CD8-positive, alpha-beta memory T cell (primary cell): Measurements from ENCODE around the gene KDM5A. TPM values are rescaled to one million over a fixed set of nuclear protein-coding genes. Genes with fewer than 3 reads are reported as not detected.
"Not testable (repeated sequence)": the region's sequence is repeated elsewhere in the genome, so short reads cannot be mapped to it uniquely, and the experiment has no call there.

Experiments
- CTCF ChIA-PET: fragments of 350-600 bp; sonication (Branson Sonifier 250); formaldehyde crosslinking; loops from one replicate; lab custom pipeline; 2021; ENCODE audit warnings: antibody characterized with exemption; lab: Charles Lee
- POLR2A ChIA-PET: fragments of 350-600 bp; sonication (Branson Sonifier 250); formaldehyde crosslinking; loops from one replicate; lab custom pipeline; 2021; ENCODE audit warnings: antibody characterized with exemption; lab: Charles Lee
- DNase-seq, 5 donors: peaks; one replicate each; pipeline versions ENCODE4 v3.0.0 to v3.0.0-alpha.2; 2020 to 2022; ENCODE audit warnings: mixed read lengths in 1 of 5
- H3K27ac ChIP-seq: one replicate; pipeline ENCODE4 v1.7.0; 2013; ENCODE audit warnings: low read depth, mild to moderate bottlenecking, low read length, moderate library complexity
- H3K27me3 ChIP-seq: 2 replicates; pipeline ENCODE4 v1.7.0; 2013; ENCODE audit warnings: low read length, mild to moderate bottlenecking; ENCODE audit not compliant: insufficient read depth, poor library complexity, severe bottlenecking
- H3K36me3 ChIP-seq: 2 replicates; pipeline ENCODE4 v1.7.0; 2013; ENCODE audit warnings: mild to moderate bottlenecking, low read length, moderate library complexity; ENCODE audit not compliant: insufficient read depth
- H3K4me1 ChIP-seq: 2 replicates; pipeline ENCODE4 v1.7.0; 2013; ENCODE audit warnings: mild to moderate bottlenecking, low read length, moderate library complexity; ENCODE audit not compliant: insufficient read depth
- H3K4me3 ChIP-seq: 2 replicates; pipeline ENCODE4 v1.7.0; 2013; ENCODE audit warnings: mild to moderate bottlenecking, low read length
- H3K9me3 ChIP-seq: 2 replicates; pipeline ENCODE4 v1.7.0; 2013; ENCODE audit warnings: mild to moderate bottlenecking, low read length
- H3K27ac Mint-ChIP-seq, 8 donors: one replicate each; pipeline ENCODE4 v1.8.0; 2020 to 2021; ENCODE audit warnings: mixed read lengths in 8 of 8, mild to moderate bottlenecking in 6 of 8, inconsistent platforms in 3 of 8, moderate library complexity in 3 of 8
- H3K27me3 Mint-ChIP-seq, 2 donors: one replicate each; pipeline ENCODE4 v1.8.0; 2020 to 2021; ENCODE audit warnings: mixed read lengths in 2 of 2, mild to moderate bottlenecking in 1 of 2, moderate library complexity in 1 of 2
- H3K36me3 Mint-ChIP-seq, 3 donors: one replicate each; pipeline ENCODE4 v1.8.0; 2020 to 2021; ENCODE audit warnings: mixed read lengths in 3 of 3, inconsistent platforms in 1 of 3, mild to moderate bottlenecking in 1 of 3
- H3K4me1 Mint-ChIP-seq, 3 donors: one replicate each; pipeline ENCODE4 v1.8.0; 2020 to 2021; ENCODE audit warnings: mixed read lengths in 3 of 3, inconsistent platforms in 1 of 3, mild to moderate bottlenecking in 1 of 3
- H3K4me3 Mint-ChIP-seq, 7 donors: one replicate each; pipeline ENCODE4 v1.8.0; 2020 to 2021; ENCODE audit warnings: mixed read lengths in 7 of 7, mild to moderate bottlenecking in 6 of 7, moderate library complexity in 4 of 7, inconsistent platforms in 2 of 7
- H3K9me3 Mint-ChIP-seq, 5 donors: one replicate each; pipeline ENCODE4 v1.8.0; 2020 to 2022; ENCODE audit warnings: mixed read lengths in 5 of 5, mild to moderate bottlenecking in 3 of 5, moderate library complexity in 2 of 5, inconsistent platforms in 1 of 5
- polyA plus RNA-seq: library from polyadenylated mRNA; unstranded; fragments of 300-500 nt; fragmentation: Illumina TruSeq; gene quantifications from one replicate; pipeline ENCODE4 v1.2.3, GENCODE V29; 2021
- total RNA-seq, 2 experiments: library from RNA; stranded (reverse); gene quantifications; one replicate each; pipeline ENCODE4 v1.2.3, GENCODE V29; 2021

The KDM5A gene
- total and polyA plus RNA-seq, 3 experiments from 2014 or later, result 71.8 to 76.6 (median 75.6) TPM

DNA sequence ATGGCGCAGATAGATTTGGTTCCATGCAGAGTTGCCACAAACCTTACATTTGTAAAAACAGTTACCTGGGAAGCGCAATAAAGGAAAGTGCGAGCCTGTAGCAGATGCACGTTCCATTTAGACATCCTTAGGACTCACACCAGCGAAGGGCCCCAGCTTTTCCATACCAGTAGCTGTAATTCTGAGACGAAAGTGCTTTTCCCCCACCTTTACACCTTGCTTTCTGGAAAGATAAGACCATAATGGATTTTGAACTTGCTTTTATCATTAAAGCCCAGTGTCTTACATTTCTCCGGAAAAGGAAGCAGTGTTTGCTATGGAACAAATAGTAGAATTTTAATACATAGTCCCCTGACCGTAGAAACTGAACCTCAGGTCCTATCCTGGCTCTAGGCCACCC, 11.7 kb upstream of the KDM5A start:
- H3K4me1 Mint-ChIP-seq, result no peaks in the 10 kb centered on the region
- Histone ChIP-seq H3K36me3 (no peaks in the 10 kb centered on the region), H3K4me1 (peaks cover 14% of the 10 kb centered on the region), H3K9me3 (no peaks in the 10 kb centered on the region), H3K4me3 (peak overlapping the region; percentile 90), H3K27me3 (no peaks in the 10 kb centered on the region), H3K27ac (no peak overlapping the region)
- no peak overlapping the region for H3K4me3 Mint-ChIP-seq
- H3K27me3 Mint-ChIP-seq, result no peaks in the 10 kb centered on the region
- no peaks in the 10 kb centered on the region for H3K9me3 Mint-ChIP-seq
- ChIA-PET CTCF (interaction anchor here (1.1 to 2.9 kb wide), 6 partner anchors 11 to 146 kb away, joined by 3 to 25 read pairs (median 3); partner anchors contain the start of gene KDM5A), POLR2A (interaction anchor here (0.6 to 3.6 kb wide), 3 partner anchors 12 to 591 kb away, joined by 3 to 33 read pairs (median 4); partner anchors contain the start of gene KDM5A)
- no peak for DNase-seq
- H3K27ac Mint-ChIP-seq, result no peak overlapping the region
- peaks cover 0 to 6% (median 2%) of the 10 kb centered on the region in 3 donors for H3K36me3 Mint-ChIP-seq

DNA sequence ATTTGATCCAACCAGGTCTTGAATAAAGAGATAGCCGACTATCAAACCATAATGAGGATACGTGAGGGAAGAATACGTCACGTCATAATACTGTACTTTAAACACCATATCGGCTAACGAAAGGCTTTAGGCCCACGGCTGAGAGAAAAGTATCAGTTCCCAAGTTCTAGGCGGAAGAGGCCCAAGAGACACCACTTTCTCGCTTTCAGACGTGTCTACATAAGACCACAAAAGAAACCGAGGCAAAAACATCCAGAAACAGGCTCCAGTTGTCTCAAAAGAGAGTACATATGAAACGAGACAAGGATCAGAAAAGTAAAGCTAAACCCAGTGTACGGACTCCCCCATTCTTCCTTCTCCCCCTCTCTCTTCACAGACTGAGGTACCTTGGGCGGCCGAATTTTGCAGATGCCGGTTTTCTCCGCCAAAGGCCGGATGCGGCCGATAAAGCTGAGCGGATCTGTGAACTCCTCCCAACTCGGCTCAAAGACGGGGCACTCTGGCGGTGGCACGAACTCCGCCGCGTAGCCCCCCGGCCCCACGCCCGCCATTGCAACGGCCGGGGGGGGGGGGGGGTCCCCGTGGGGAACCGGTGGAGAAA, 479 bp downstream of the KDM5A start:
- no peaks in the 10 kb centered on the region for H3K9me3 ChIP-seq
- H3K4me1 Mint-ChIP-seq, result peaks cover 44 to 62% (median 60%) of the 10 kb centered on the region in 3 donors
- H3K36me3 ChIP-seq, result peaks cover 11% of the 10 kb centered on the region
- no peaks in the 10 kb centered on the region for H3K27me3 ChIP-seq
- H3K27me3 Mint-ChIP-seq, result peaks cover 0 to 6% of the 10 kb centered on the region in 2 donors
- peak overlapping the region; percentile 93 to 100 (median 97) for H3K4me3 Mint-ChIP-seq
- H3K4me1 ChIP-seq, result peaks cover 46% of the 10 kb centered on the region
- peak overlapping the region; percentile 78 for H3K4me3 ChIP-seq
- ChIA-PET POLR2A (interaction anchor here (0.6 to 2.9 kb wide), 5 partner anchors 10 to 1670 kb away, joined by 3 to 33 read pairs (median 4); partner anchors contain the start of gene CCDC77), CTCF (interaction anchor here (3.7 kb wide), 1 partner anchor 12 kb away, joined by 25 read pairs; the partner anchor contains the start of gene CCDC77)
- peaks cover 0 to 3% (median 0%) of the 10 kb centered on the region in 5 donors for H3K9me3 Mint-ChIP-seq
- peak overlapping the region; percentile 94 for H3K27ac ChIP-seq
- DNase-seq, result peak; percentile 50 to 80 (median 70)
- peaks cover 9 to 41% (median 9%) of the 10 kb centered on the region in 3 donors for H3K36me3 Mint-ChIP-seq
- peak overlapping the region; percentile 98 to 100 (median 99) for H3K27ac Mint-ChIP-seq

DNA sequence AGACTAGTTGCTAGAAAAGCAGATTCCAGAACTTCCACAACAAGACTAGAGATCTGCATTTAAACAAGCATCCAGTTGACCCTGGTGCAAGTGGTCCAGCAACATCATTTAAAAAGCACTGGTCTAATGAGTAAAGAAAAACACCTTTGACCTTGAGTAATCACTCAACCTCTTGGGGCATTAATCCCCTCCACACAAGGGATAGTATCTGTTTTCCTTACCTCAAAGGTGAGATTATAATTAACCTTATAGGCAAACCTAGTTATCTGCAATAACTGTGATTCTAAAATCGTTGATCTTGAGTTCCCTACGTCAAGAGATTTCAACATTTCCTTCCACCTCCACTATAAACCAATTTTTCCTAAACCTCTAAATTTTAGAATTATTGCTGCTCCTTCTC, 1.1 kb downstream of the KDM5A start:
- H3K36me3 Mint-ChIP-seq, result peaks cover 9 to 47% (median 12%) of the 10 kb centered on the region in 3 donors
- peaks cover 0 to 3% (median 0%) of the 10 kb centered on the region in 5 donors for H3K9me3 Mint-ChIP-seq
- ChIA-PET CTCF (no interaction called here), POLR2A (interaction anchor here (2.9 kb wide), 1 partner anchor 13 kb away, joined by 33 read pairs; the partner anchor contains the start of gene CCDC77)
- no peaks in the 10 kb centered on the region for H3K9me3 ChIP-seq
- peak overlapping the region; percentile 93 to 100 (median 97) for H3K4me3 Mint-ChIP-seq
- H3K27me3 Mint-ChIP-seq, result peaks cover 0 to 6% of the 10 kb centered on the region in 2 donors
- no peaks in the 10 kb centered on the region for H3K27me3 ChIP-seq
- H3K36me3 ChIP-seq, result peaks cover 15% of the 10 kb centered on the region
- DNase-seq, result no peak
- peaks cover 46% of the 10 kb centered on the region for H3K4me1 ChIP-seq
- H3K27ac Mint-ChIP-seq, result peak overlapping the region; percentile 98 to 100 (median 99)
- H3K27ac ChIP-seq, result peak overlapping the region; percentile 94
- H3K4me3 ChIP-seq, result peak overlapping the region; percentile 78
- H3K4me1 Mint-ChIP-seq, result peaks cover 47 to 65% (median 65%) of the 10 kb centered on the region in 3 donors

DNA sequence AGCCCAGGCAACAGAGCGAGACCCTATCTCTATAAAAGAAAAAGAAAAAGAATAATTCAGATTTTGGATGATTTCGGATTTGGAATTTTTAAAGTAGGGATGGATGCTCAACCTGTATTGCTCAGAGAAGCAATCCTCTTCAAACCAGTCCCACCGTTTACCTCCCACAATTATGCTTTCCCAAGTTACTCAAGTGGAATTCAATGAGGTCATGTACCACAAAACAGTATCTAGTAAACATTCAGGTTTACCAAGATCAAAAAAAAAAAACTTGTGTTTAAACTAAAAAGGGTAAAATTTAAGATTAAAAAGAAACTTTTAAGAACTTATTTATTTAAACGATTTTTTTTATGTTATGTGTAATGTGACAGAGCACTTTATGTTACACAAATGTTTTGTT, 2.5 kb downstream of the KDM5A start:
- ChIA-PET POLR2A (no interaction called here), CTCF (no interaction called here)
- Histone ChIP-seq H3K27me3 (no peaks in the 10 kb centered on the region), H3K36me3 (peaks cover 20% of the 10 kb centered on the region), H3K4me1 (peaks cover 46% of the 10 kb centered on the region), H3K9me3 (no peaks in the 10 kb centered on the region), H3K27ac (no peak overlapping the region), H3K4me3 (no peak overlapping the region)
- H3K4me3 Mint-ChIP-seq, result peak overlapping the region in 6 of 7 donors; percentile 47 to 99 (median 94)
- no peak for DNase-seq
- peaks cover 0 to 6% of the 10 kb centered on the region in 2 donors for H3K27me3 Mint-ChIP-seq
- peaks cover 49 to 70% (median 70%) of the 10 kb centered on the region in 3 donors for H3K4me1 Mint-ChIP-seq
- peak overlapping the region in 6 of 8 donors; percentile 38 to 99 (median 74) for H3K27ac Mint-ChIP-seq
- H3K36me3 Mint-ChIP-seq, result peaks cover 9 to 58% (median 14%) of the 10 kb centered on the region in 3 donors
- H3K9me3 Mint-ChIP-seq, result peaks cover 0 to 3% (median 0%) of the 10 kb centered on the region in 5 donors

DNA sequence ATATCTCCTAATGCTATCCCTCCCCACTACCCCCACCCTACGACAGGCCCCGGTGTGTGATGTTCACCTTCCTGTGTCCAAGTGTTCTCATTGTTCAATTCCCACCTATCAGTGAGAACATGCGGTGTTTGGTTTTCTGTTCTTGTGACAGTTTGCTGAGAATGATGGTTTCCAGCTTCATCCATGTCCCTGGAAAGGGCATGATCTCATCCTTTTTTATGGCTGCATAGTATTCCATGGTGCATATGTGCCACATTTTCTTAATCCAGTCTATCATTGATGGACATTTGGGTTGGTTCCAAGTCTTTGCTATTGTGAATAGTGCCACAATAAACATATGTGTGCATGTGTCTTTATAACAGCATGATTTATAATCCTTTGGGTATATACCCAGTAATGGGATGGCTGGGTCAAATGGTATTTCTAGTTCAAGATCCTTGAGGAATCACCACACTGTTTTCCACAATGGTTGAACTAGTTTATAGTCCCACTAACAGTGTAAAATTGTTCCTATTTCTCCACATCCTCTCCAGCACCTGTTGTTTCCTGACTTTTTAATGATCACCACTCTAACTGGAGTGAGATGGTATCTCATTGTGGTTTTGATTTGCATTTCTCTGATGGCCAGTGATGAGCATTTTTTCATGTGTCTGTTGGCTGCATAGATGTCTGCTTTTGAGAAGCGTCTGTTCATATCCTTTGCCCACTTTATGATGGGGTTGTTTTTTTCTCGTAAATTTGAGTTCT, 18.2 kb downstream of the KDM5A start:
- H3K27ac Mint-ChIP-seq, result peak overlapping the region in 3 of 8 donors; percentile 2 to 68 (median 32)
- CTCF ChIA-PET, POLR2A ChIA-PET, H3K9me3 Mint-ChIP-seq, H3K4me1 ChIP-seq, H3K4me3 ChIP-seq, H3K4me3 Mint-ChIP-seq, H3K27me3 ChIP-seq, H3K27ac ChIP-seq, DNase-seq, H3K9me3 ChIP-seq, H3K27me3 Mint-ChIP-seq: not testable (repeated sequence)
- peaks cover 28 to 80% (median 29%) of the 10 kb centered on the region in 3 donors for H3K36me3 Mint-ChIP-seq
- H3K4me1 Mint-ChIP-seq, result peaks cover 16 to 20% (median 17%) of the 10 kb centered on the region in 3 donors
- H3K36me3 ChIP-seq, result peaks cover 34% of the 10 kb centered on the region

DNA sequence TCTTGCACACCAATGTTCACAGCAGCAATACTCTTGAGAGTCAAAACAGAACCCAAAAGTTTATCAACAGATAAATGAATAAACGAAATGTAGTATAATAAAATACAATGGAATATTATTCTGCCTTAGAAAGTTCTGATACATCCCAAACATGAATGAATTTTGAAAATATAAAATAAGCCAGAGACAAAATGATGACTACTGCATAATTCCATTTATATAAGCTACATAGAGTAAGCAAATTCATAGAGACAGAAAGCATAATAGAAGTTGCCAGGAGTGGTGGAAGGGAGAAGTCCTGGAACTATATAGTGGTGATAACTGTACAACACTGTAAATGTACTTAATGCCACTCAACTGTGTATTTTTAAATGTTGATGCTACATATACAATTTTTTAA, 21.1 kb downstream of the KDM5A start:
- POLR2A ChIA-PET, result no interaction called here
- peaks cover 30 to 82% (median 47%) of the 10 kb centered on the region in 3 donors for H3K36me3 Mint-ChIP-seq
- H3K27me3 ChIP-seq, result no peaks in the 10 kb centered on the region
- H3K9me3 ChIP-seq, result no peaks in the 10 kb centered on the region
- H3K27ac Mint-ChIP-seq, result peak overlapping the region in 3 of 8 donors; percentile 15 to 67 (median 38)
- no peak overlapping the region for H3K4me3 Mint-ChIP-seq
- H3K4me3 ChIP-seq, result no peak overlapping the region
- no peak overlapping the region for H3K27ac ChIP-seq
- H3K4me1 Mint-ChIP-seq, result peaks cover 13 to 27% (median 21%) of the 10 kb centered on the region in 3 donors
- CTCF ChIA-PET, result no interaction called here
- no peaks in the 10 kb centered on the region for H3K27me3 Mint-ChIP-seq
- no peaks in the 10 kb centered on the region for H3K4me1 ChIP-seq
- peaks cover 0 to 4% (median 0%) of the 10 kb centered on the region in 5 donors for H3K9me3 Mint-ChIP-seq
- DNase-seq, result no peak
- peaks cover 45% of the 10 kb centered on the region for H3K36me3 ChIP-seq

DNA sequence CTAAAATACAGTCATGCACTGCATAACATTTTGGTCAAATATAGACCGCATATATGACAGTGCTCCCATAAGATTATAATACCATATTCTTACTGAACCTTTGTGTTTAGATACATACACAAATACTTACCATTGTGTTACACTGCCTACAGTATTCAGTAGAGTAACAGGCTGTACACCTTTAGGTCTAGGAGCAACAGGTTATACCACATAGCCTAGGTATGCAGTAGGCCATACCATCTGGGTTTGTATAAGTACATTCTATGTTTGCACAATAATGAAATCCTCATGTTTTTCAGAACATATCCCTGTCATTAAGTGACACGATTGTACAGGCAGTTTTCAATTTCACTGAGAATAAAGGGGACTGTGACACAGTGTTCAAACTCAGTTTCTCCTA, 22.3 kb downstream of the KDM5A start:
- Histone ChIP-seq H3K27me3 (no peaks in the 10 kb centered on the region), H3K36me3 (peaks cover 50% of the 10 kb centered on the region), H3K4me1 (no peaks in the 10 kb centered on the region), H3K27ac (no peak overlapping the region), H3K9me3 (no peaks in the 10 kb centered on the region), H3K4me3 (no peak overlapping the region)
- Mint-ChIP-seq H3K4me1 (peaks cover 13 to 30% (median 28%) of the 10 kb centered on the region in 3 donors), H3K27me3 (no peaks in the 10 kb centered on the region), H3K9me3 (peaks cover 0 to 4% (median 0%) of the 10 kb centered on the region in 5 donors), H3K36me3 (peaks cover 32 to 87% (median 47%) of the 10 kb centered on the region in 3 donors), H3K4me3 (no peak overlapping the region), H3K27ac (no peak overlapping the region)
- POLR2A ChIA-PET, result no interaction called here
- no peak for DNase-seq
- CTCF ChIA-PET, result no interaction called here
